Uterus (tissue), 4 donors: ENCODE data around the gene FMNL3. TPM values are rescaled to one million over a fixed set of nuclear protein-coding genes. Genes with fewer than 3 reads are reported as not detected.

Experiments
- DNase-seq, 2 donors: peaks; one replicate each; pipeline ENCODE4 v3.0.0-alpha.2; 2019 to 2020
- H3K27ac ChIP-seq, 2 donors: fragments of 200-600 bp; sonication (generic); 1 replicate in 1 of 2; 2 replicates in 1 of 2; pipeline ENCODE4 v1.5.1; 2016 to 2018
- H3K27me3 ChIP-seq, 2 donors: fragments of 200-600 bp; sonication (generic); one replicate each; pipeline ENCODE4 v1.5.1; 2018 to 2019; ENCODE audit warnings: control low read depth in 1 of 2
- H3K36me3 ChIP-seq, 2 donors: fragments of 200-600 bp; sonication (generic); one replicate each; pipeline ENCODE4 v1.5.1; 2019; ENCODE audit warnings: control low read depth in 1 of 2
- H3K4me1 ChIP-seq, 2 donors: fragments of 200-600 bp; sonication (generic); one replicate each; pipeline ENCODE4 v1.5.1; 2018 to 2019; ENCODE audit warnings: control low read depth in 1 of 2
- H3K4me3 ChIP-seq, 2 donors: fragments of 200-600 bp; sonication (generic); 1 replicate in 1 of 2; 2 replicates in 1 of 2; pipeline ENCODE4 v1.5.1; 2018 to 2019; ENCODE audit warnings: mild to moderate bottlenecking in 1 of 2
- H3K9me3 ChIP-seq, 2 donors: fragments of 200-600 bp; sonication (generic); one replicate each; pipeline ENCODE4 v1.5.1; 2019; ENCODE audit warnings: control low read depth in 1 of 2
- CTCF ChIP-seq, 4 experiments: fragments of 200-600 bp in 2 of 4; fragments of 450-650 bp in 2 of 4; sonication (generic) in 2 of 4; IDR thresholded peaks; one replicate each; pipeline ENCODE4 v1.5.1; 2016 to 2019; ENCODE audit warnings: antibody characterized with exemption in 4 of 4, mild to moderate bottlenecking in 2 of 4, moderate library complexity in 1 of 4
- POLR2A ChIP-seq, 2 donors: fragments of 450-650 bp; IDR thresholded peaks; one replicate each; pipeline ENCODE4 v1.6.1; 2016; ENCODE audit warnings: antibody characterized with exemption in 2 of 2, mild to moderate bottlenecking in 1 of 2, moderate library complexity in 1 of 2
- intact Hi-C: fragments of 100-400 bp; cut with DNase I; formaldehyde crosslinking; loops from one replicate; pipeline ENCODE4 v1.15.1; 2023; ENCODE audit warnings: low total_unique reads
- total RNA-seq, 4 donors: library from RNA; depleted of rRNA in 3 of 4; stranded (reverse); fragments of >200 nt in 3 of 4; gene quantifications; one replicate each; pipeline versions ENCODE4 v1.1.0 to v1.2.4, GENCODE V29; 2014 to 2023
- donor health status: DM: yes; HTN: yes; CAD: no.

Gene FMNL3
- total RNA-seq, 4 donors from 2014 or later = 3.3 to 45.7 (median 20.4) TPM

- intact Hi-C loops = no loop called here
- Histone ChIP-seq H3K27ac (no peak overlapping the region), H3K27me3 (no peaks in the 10 kb centered on the region), H3K36me3 (no peaks in the 10 kb centered on the region), H3K4me1 (no peaks in the 10 kb centered on the region), H3K9me3 (no peaks in the 10 kb centered on the region), H3K4me3 (no peak overlapping the region)
- DNase-seq = no peak
- no peak for TF ChIP-seq POLR2A (IDR thresholded peaks at IDR 0.05)
- TF ChIP-seq CTCF (IDR thresholded peaks at IDR 0.05) = no peak
Observed at GRCh38 chr12:49626836-49627235, 80.4 kb downstream of the FMNL3 start.

DNA sequence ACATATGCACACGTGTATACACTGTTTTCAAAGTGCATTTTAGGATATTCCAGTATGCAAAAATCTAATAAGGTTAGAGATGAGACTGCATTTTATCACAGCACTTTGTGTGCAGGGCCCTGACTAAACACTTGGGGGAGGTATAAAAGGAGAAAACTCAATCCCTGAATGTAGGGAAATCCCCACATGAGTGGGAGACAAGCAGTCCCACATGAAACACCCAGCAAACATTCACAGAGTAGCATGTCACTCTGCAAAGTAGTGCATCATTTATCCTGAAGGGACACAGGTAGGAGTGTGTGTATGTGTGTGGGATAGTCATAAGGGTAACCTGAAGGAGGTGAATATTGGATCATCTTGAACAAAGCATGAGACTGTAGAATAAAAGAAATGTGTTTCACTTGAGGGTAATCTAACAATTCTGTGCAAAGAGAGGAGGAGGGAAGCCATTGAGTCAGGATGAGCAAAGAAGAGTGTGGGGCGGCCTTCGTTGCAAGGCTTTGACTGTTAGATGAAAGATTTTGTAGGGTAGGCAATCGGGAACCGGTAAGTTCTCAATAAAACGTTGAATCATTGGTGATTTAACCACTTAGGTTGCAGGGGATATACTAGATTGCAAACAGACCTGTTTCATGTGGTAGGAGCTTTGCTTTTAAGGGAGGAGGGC, 80.9 kb downstream of the FMNL3 start:
- H3K27me3 ChIP-seq = no peaks in the 10 kb centered on the region
- no peak for TF ChIP-seq POLR2A (IDR thresholded peaks at IDR 0.05)
- TF ChIP-seq CTCF (IDR thresholded peaks at IDR 0.05) = no peak
- no peaks in the 10 kb centered on the region for H3K4me1 ChIP-seq
- H3K4me3 ChIP-seq = no peak overlapping the region
- no peak overlapping the region for H3K27ac ChIP-seq
- no peak for DNase-seq
- H3K36me3 ChIP-seq = no peaks in the 10 kb centered on the region
- H3K9me3 ChIP-seq = no peaks in the 10 kb centered on the region
- intact Hi-C loops = no loop called here

DNA sequence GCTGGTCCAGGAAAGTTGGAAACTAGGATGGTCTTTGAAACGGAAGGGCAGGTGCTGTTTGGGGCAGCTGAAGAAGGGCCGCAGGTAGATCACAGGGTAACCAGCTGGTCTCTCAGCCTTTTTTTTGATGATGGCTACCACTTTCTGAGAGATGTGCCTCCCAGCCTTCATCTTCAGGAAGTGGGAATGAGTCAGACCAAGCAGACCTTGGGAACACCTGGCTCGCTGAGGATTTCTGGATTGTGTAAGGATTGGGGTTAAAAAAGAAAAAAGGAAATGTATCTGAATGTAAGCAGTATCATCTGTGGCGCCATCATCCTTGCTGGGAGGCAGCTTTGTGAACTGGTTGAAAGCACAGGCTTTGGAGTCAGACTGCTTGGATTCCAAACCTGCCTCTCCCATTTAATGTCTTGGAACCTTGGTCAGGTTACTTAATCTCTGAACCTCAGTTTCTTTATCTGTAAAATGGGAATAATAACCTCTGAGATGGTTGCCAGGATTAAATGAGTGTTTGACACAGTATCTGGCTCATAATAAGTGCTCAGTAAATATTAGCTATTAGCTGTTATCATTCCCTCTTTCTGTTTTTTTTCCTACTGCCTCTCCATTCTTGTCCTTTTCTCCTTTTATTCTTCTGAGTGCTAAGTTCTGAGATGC, 82.2 kb downstream of the FMNL3 start:
- DNase-seq = no peak
- no peaks in the 10 kb centered on the region for H3K9me3 ChIP-seq
- TF ChIP-seq CTCF (IDR thresholded peaks at IDR 0.05) (no peak), POLR2A (IDR thresholded peaks at IDR 0.05) (no peak)
- H3K4me1 ChIP-seq = no peaks in the 10 kb centered on the region
- no peaks in the 10 kb centered on the region for H3K27me3 ChIP-seq
- peak overlapping the region; percentile 29 to 92 for H3K27ac ChIP-seq
- no peak overlapping the region for H3K4me3 ChIP-seq
- intact Hi-C loops = no loop called here
- no peaks in the 10 kb centered on the region for H3K36me3 ChIP-seq

GRCh38 chr12:49623142-49623904, 83.9 kb downstream of the FMNL3 start, which contains the start of gene PRPF40B:
PRPF40B (plus strand) TSS chr12:49623561; CDS start chr12:49623591, 30 bp downstream.
- Histone ChIP-seq H3K4me1 (no peaks in the 10 kb centered on the region), H3K27ac (peak within 1 kb of the TSS; percentile 89 to 92), H3K27me3 (no peaks in the 10 kb centered on the region), H3K9me3 (no peaks in the 10 kb centered on the region), H3K36me3 (no peaks in the 10 kb centered on the region), H3K4me3 (peak within 1 kb of the TSS; percentile 56 to 61)
- TF ChIP-seq CTCF (IDR thresholded peaks at IDR 0.05) (peak in 3 of 4 experiments; percentile 49 to 54 (median 52)), POLR2A (IDR thresholded peaks at IDR 0.05) (peak; percentile 71 to 79)
- peak; percentile 83 to 87 for DNase-seq
- intact Hi-C loops = no loop called here
